Calu3 (cell line): Measurements from ENCODE around the gene GOLGA1. TPM values are rescaled to one million over a fixed set of nuclear protein-coding genes. Genes with fewer than 3 reads are reported as not detected.

Experiments
- BruUV-seq: library from RNA; stranded (reverse); fragments of 400-500 nt; replicated peaks from 2 replicates; lab custom pipeline; 2021; lab: Mats Ljungman, UMichigan
- CTCF ChIA-PET: fragments of 300-600 bp; sonication (Branson Sonifier 250); formaldehyde crosslinking; loops from one replicate; lab custom pipeline; 2022; ENCODE audit warnings: antibody characterized with exemption; lab: Charles Lee
- DNase-seq: peaks from one replicate; pipeline ENCODE4 v3.0.0; 2022
- H3K27ac Mint-ChIP-seq: one replicate; pipeline ENCODE4 v1.8.0; 2022; ENCODE audit warnings: mixed read lengths; ENCODE audit not compliant: unreplicated experiment
- H3K27me3 Mint-ChIP-seq: one replicate; pipeline ENCODE4 v1.8.0; 2022; ENCODE audit warnings: mixed read lengths; ENCODE audit not compliant: unreplicated experiment
- H3K36me3 Mint-ChIP-seq: one replicate; pipeline ENCODE4 v1.8.0; 2022; ENCODE audit warnings: mild to moderate bottlenecking, moderate library complexity, mixed read lengths; ENCODE audit not compliant: insufficient read depth, unreplicated experiment
- H3K4me1 Mint-ChIP-seq: one replicate; pipeline ENCODE4 v1.8.0; 2022; ENCODE audit warnings: mild to moderate bottlenecking, low read depth, mixed read lengths; ENCODE audit not compliant: unreplicated experiment
- H3K4me3 Mint-ChIP-seq: one replicate; pipeline ENCODE4 v1.8.0; 2022; ENCODE audit warnings: mild to moderate bottlenecking, low read depth, moderate library complexity, mixed read lengths; ENCODE audit not compliant: unreplicated experiment
- H3K9me3 Mint-ChIP-seq: one replicate; pipeline ENCODE4 v1.8.0; 2022; ENCODE audit warnings: low read depth, mixed read lengths; ENCODE audit not compliant: unreplicated experiment
- CTCF ChIP-seq: fragments of 200-600 bp; IDR thresholded peaks from one replicate; pipeline ENCODE4 v1.8.0; 2022; ENCODE audit warnings: antibody characterized with exemption; ENCODE audit not compliant: unreplicated experiment
- intact Hi-C: fragments of 100-400 bp; cut with micrococcal nuclease; formaldehyde crosslinking; loops from one replicate; pipeline ENCODE4 v1.10.0; 2022; ENCODE audit not compliant: unreplicated experiment
- total RNA-seq: library from RNA; stranded (reverse); gene quantifications from 2 replicates; pipeline ENCODE4 v1.2.3, GENCODE V29; 2022

The GOLGA1 gene
- total RNA-seq, 1 experiment from 2014 or later: 13.4 TPM

- H3K27ac Mint-ChIP-seq: peak overlapping the region; percentile 77
- H3K4me3 Mint-ChIP-seq: peak overlapping the region; percentile 90
- intact Hi-C loops: no loop called here
- H3K36me3 Mint-ChIP-seq: peaks cover 42% of the 10 kb centered on the region
- BruUV-seq: TSS peak; percentile 97
- CTCF ChIA-PET: no interaction called here
- no peaks in the 10 kb centered on the region for H3K27me3 Mint-ChIP-seq
- no peak for TF ChIP-seq CTCF
- peaks cover 17% of the 10 kb centered on the region for H3K4me1 Mint-ChIP-seq
- no peaks in the 10 kb centered on the region for H3K9me3 Mint-ChIP-seq
- peak; percentile 88 for DNase-seq
These were observed 72.1 kb downstream of the GOLGA1 start for GRCh38 chr9:124868511-124869465.

- no peak for DNase-seq
- CTCF ChIA-PET: interaction anchor here (0.9 kb wide), 1 partner anchor 10 kb away, joined by 3 read pairs; the partner anchor contains the start of gene WDR38
- no peak for TF ChIP-seq CTCF
- BruUV-seq: no TSS peak
- Mint-ChIP-seq H3K4me3 (no peak overlapping the region), H3K4me1 (peaks cover 9% of the 10 kb centered on the region), H3K27ac (no peak overlapping the region), H3K36me3 (peaks cover 52% of the 10 kb centered on the region), H3K9me3 (no peaks in the 10 kb centered on the region), H3K27me3 (no peaks in the 10 kb centered on the region)
- intact Hi-C loops: no loop called here
These were observed 77.5 kb downstream of the GOLGA1 start for GRCh38 chr9:124863371-124863871.

GRCh38 chr9:124861342-124862229 lies 79.3 kb downstream of the GOLGA1 start, which contains the start of the genes ARPC5L and RPL35:
Gene ARPC5L (plus strand): TSS chr9:124862130. CDS start chr9:124869291, 7,161 bp downstream.
Gene RPL35 (minus strand): TSS chr9:124861957. CDS start chr9:124861912, 45 bp downstream.
- Mint-ChIP-seq H3K36me3 (peaks cover 57% of the 10 kb centered on the region), H3K4me3 (peak within 1 kb of the TSS; percentile 83), H3K27me3 (no peaks in the 10 kb centered on the region), H3K4me1 (peaks cover 9% of the 10 kb centered on the region), H3K9me3 (no peaks in the 10 kb centered on the region), H3K27ac (peak within 1 kb of the TSS; percentile 82)
- TSS peak; percentile 53 for BruUV-seq
- CTCF ChIA-PET: interaction anchor here (0.9 to 1.7 kb wide), 3 partner anchors 9 to 49 kb away, joined by 3 to 4 read pairs (median 4); partner anchors contain the start of gene WDR38
- no peak for TF ChIP-seq CTCF
- intact Hi-C loops: no loop called here
- DNase-seq: peak; percentile 93
